ENCODE data around the gene ASIC2. TPM values are rescaled to one million over a fixed set of nuclear protein-coding genes. Genes with fewer than 3 reads are reported as not detected.

Gene ASIC2
- total and polyA plus RNA-seq, 2 donors from 2014 or later: 0.60 to 2.9 TPM

GRCh38 chr17:33288954-33289353, 4.1 kb downstream of the ASIC2 start:
- Histone ChIP-seq H3K27ac (ENCODE audit: low read depth in 2 of 2, low read length in 2 of 2) (no peak overlapping the region), H3K9me3 (ENCODE audit: control insufficient read depth in 2 of 3, insufficient read depth in 1 of 3, low read length in 3 of 3) (no peaks in the 10 kb centered on the region), H3K9ac (ENCODE audit: low read length in 3 of 3) (no peak overlapping the region), H3K4me1 (ENCODE audit: control insufficient read depth in 2 of 3, insufficient read depth in 2 of 3, low read depth in 1 of 3, low read length in 3 of 3) (peaks cover 0 to 2% (median 0%) of the 10 kb centered on the region in 3 donors), H3K27me3 (ENCODE audit: control insufficient read depth, insufficient read depth, low read length) (peaks cover 14% of the 10 kb centered on the region), H3K36me3 (ENCODE audit: control insufficient read depth in 2 of 3, insufficient read depth in 3 of 3, low read length in 3 of 3) (no peaks in the 10 kb centered on the region), H3K4me3 (ENCODE audit: low read length in 3 of 3) (no peak overlapping the region)
- no peak for DNase-seq
- no peak for FAIRE-seq
- intact Hi-C loops (cut with DNase I): no loop called here
- TF ChIP-seq, protein P1, sequence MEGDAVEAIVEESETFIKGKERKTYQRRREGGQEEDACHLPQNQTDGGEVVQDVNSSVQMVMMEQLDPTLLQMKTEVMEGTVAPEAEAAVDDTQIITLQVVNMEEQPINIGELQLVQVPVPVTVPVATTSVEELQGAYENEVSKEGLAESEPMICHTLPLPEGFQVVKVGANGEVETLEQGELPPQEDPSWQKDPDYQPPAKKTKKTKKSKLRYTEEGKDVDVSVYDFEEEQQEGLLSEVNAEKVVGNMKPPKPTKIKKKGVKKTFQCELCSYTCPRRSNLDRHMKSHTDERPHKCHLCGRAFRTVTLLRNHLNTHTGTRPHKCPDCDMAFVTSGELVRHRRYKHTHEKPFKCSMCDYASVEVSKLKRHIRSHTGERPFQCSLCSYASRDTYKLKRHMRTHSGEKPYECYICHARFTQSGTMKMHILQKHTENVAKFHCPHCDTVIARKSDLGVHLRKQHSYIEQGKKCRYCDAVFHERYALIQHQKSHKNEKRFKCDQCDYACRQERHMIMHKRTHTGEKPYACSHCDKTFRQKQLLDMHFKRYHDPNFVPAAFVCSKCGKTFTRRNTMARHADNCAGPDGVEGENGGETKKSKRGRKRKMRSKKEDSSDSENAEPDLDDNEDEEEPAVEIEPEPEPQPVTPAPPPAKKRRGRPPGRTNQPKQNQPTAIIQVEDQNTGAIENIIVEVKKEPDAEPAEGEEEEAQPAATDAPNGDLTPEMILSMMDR (IDR thresholded peaks at IDR 0.05; ENCODE audit: borderline replicate concordance, extremely low read depth, insufficient read depth): no peak

- no peaks in the 10 kb centered on the region for H3K9me3 ChIP-seq (ENCODE audit: control insufficient read depth in 2 of 3, insufficient read depth in 1 of 3, low read length in 3 of 3)
- peaks cover 7% of the 10 kb centered on the region for H3K27me3 ChIP-seq (ENCODE audit: control insufficient read depth, insufficient read depth, low read length)
- FAIRE-seq (no peak), DNase-seq (no peak)
- H3K36me3 ChIP-seq (ENCODE audit: control insufficient read depth in 2 of 3, insufficient read depth in 3 of 3, low read length in 3 of 3): no peaks in the 10 kb centered on the region
- no peak overlapping the region for H3K27ac ChIP-seq (ENCODE audit: low read depth in 2 of 2, low read length in 2 of 2)
- no peak overlapping the region for H3K4me3 ChIP-seq (ENCODE audit: low read length in 3 of 3)
- no peak overlapping the region for H3K9ac ChIP-seq (ENCODE audit: low read length in 3 of 3)
- no peaks in the 10 kb centered on the region for H3K4me1 ChIP-seq (ENCODE audit: control insufficient read depth in 2 of 3, insufficient read depth in 2 of 3, low read depth in 1 of 3, low read length in 3 of 3)
- intact Hi-C loops (cut with DNase I): no loop called here
- TF ChIP-seq, protein P1 (IDR thresholded peaks at IDR 0.05; ENCODE audit: borderline replicate concordance, extremely low read depth, insufficient read depth): no peak
Measured at GRCh38 chr17:33287096-33287725, 5.9 kb downstream of the ASIC2 start.

- intact Hi-C loops (cut with DNase I): no loop called here
- peaks cover 4% of the 10 kb centered on the region for H3K27me3 ChIP-seq (ENCODE audit: control insufficient read depth, insufficient read depth, low read length)
- DNase-seq: no peak
Measured at GRCh38 chr17:33285413-33285812, 7.7 kb downstream of the ASIC2 start.

More at GRCh38 chr17:33285413-33285812, 7.7 kb downstream of the ASIC2 start:
- Histone ChIP-seq H3K4me1 (ENCODE audit: control insufficient read depth in 2 of 3, insufficient read depth in 2 of 3, low read depth in 1 of 3, low read length in 3 of 3) (no peaks in the 10 kb centered on the region), H3K27ac (ENCODE audit: low read depth in 2 of 2, low read length in 2 of 2) (no peak overlapping the region), H3K4me3 (ENCODE audit: low read length in 3 of 3) (no peak overlapping the region), H3K9me3 (ENCODE audit: control insufficient read depth in 2 of 3, insufficient read depth in 1 of 3, low read length in 3 of 3) (no peaks in the 10 kb centered on the region), H3K9ac (ENCODE audit: low read length in 3 of 3) (no peak overlapping the region), H3K36me3 (ENCODE audit: control insufficient read depth in 2 of 3, insufficient read depth in 3 of 3, low read length in 3 of 3) (no peaks in the 10 kb centered on the region)
- no peak for FAIRE-seq
- TF ChIP-seq, protein P1 (IDR thresholded peaks at IDR 0.05; ENCODE audit: borderline replicate concordance, extremely low read depth, insufficient read depth): no peak

Data from kidney (tissue), 14 donors.